ENCODE measurements around the gene GLMP. TPM values are rescaled to one million over a fixed set of nuclear protein-coding genes. Genes with fewer than 3 reads are reported as not detected.

The GLMP gene
- polyA plus RNA-seq, 3 donors = 19.3 to 41.2 (median 37.2) TPM

Other genes starting within 250 kb of the GLMP start
- gene UBQLN4, start 241.9 kb downstream of the GLMP start, polyA plus RNA-seq = 10 to 100 TPM; 14.5 to 18.9 (median 18.8) TPM
- 100 to 1,000 TPM; 113 to 133 (median 116) TPM for gene LAMTOR2, start 240.9 kb downstream of the GLMP start, polyA plus RNA-seq
- gene RAB25, start 234.5 kb downstream of the GLMP start, polyA plus RNA-seq = 10 to 100 TPM in 2 of 3 donors, under 1 TPM in 1; 0.56 to 58.7 (median 11.8) TPM
- under 1 TPM; under 0.01 to 0.43 (median 0.26) TPM for gene MEX3A, start 213.2 kb downstream of the GLMP start, polyA plus RNA-seq
- gene LMNA, start 181.0 kb downstream of the GLMP start, polyA plus RNA-seq = 100 to 1,000 TPM in 2 of 3 donors, 10 to 100 TPM in 1; 58.6 to 543 (median 239) TPM
- 1 to 10 TPM; 2.1 to 9.5 (median 7.4) TPM for gene SEMA4A, start 142.1 kb downstream of the GLMP start, polyA plus RNA-seq
- 10 to 100 TPM in 2 of 3 donors, 1 to 10 TPM in 1; 6.6 to 27.6 (median 13.8) TPM for gene SLC25A44, start 101.6 kb downstream of the GLMP start, polyA plus RNA-seq
- 10 to 100 TPM; 32.3 to 59.8 (median 55.4) TPM for gene PMF1, start 82.7 kb downstream of the GLMP start, polyA plus RNA-seq
- 1 to 10 TPM in 1 of 3 donors, under 1 TPM in 2; 0.31 to 2.8 (median 0.71) TPM for gene BGLAP, start 53.5 kb downstream of the GLMP start, polyA plus RNA-seq
- gene PAQR6, start 47.6 kb downstream of the GLMP start, polyA plus RNA-seq = 1 to 10 TPM in 1 of 3 donors, under 1 TPM in 2; 0.67 to 1.1 (median 0.79) TPM
- gene SMG5, start 12.9 kb downstream of the GLMP start, polyA plus RNA-seq = 10 to 100 TPM; 24.1 to 34.4 (median 28.3) TPM
- gene TMEM79, start 11.4 kb downstream of the GLMP start, polyA plus RNA-seq = 1 to 10 TPM; 1.8 to 3.1 (median 2.5) TPM
- not detected for gene VHLL, start 3.6 kb upstream of the GLMP start, polyA plus RNA-seq
- 100 to 1,000 TPM in 2 of 3 donors, 10 to 100 TPM in 1; 96.5 to 152 (median 100) TPM for gene CCT3, start 42.6 kb upstream of the GLMP start, polyA plus RNA-seq
- gene TSACC, start 42.8 kb upstream of the GLMP start, polyA plus RNA-seq = under 1 TPM; 0.18 to 0.67 (median 0.39) TPM
- gene RHBG, start 73.5 kb upstream of the GLMP start, polyA plus RNA-seq = under 1 TPM in 1 of 3 donors, not detected in 2; 0.08 TPM
- 10 to 100 TPM; 13.4 to 28.7 (median 17.4) TPM for gene MEF2D, start 205.1 kb upstream of the GLMP start, polyA plus RNA-seq